GM21737 (cell line): ENCODE results near the gene BMP8B.

Experiments
- ATAC-seq: cut with Tn5 transposase; IDR thresholded peaks from one replicate; pipeline ENCODE4 v1.9.1; 2021; ENCODE audit warnings: mild to moderate bottlenecking, moderate library complexity; ENCODE audit not compliant: unreplicated experiment

Gene BMP8B

GRCh38 chr1:39727932-39728317, 60.7 kb downstream of the BMP8B start:
- no peak for ATAC-seq

GRCh38 chr1:39727221-39727931, 61.3 kb downstream of the BMP8B start:
- no peak for ATAC-seq

GRCh38 chr1:39726600-39726999, 62.1 kb downstream of the BMP8B start:
- no peak for ATAC-seq

- no peak for ATAC-seq
Measured at GRCh38 chr1:39722495-39722894, 66.2 kb downstream of the BMP8B start.

GRCh38 chr1:39721664-39722063, 67.0 kb downstream of the BMP8B start:
- ATAC-seq = no peak

- no peak for ATAC-seq
Measured at GRCh38 chr1:39720094-39720999, 68.3 kb downstream of the BMP8B start.

GRCh38 chr1:39717809-39718208, 70.9 kb downstream of the BMP8B start:
- ATAC-seq = no peak

- ATAC-seq = no peak
Measured at GRCh38 chr1:39713557-39713956, 75.1 kb downstream of the BMP8B start.

- no peak for ATAC-seq
Measured at GRCh38 chr1:39711966-39712340, 76.7 kb downstream of the BMP8B start.

- no peak for ATAC-seq
Measured at GRCh38 chr1:39711104-39711965, 77.3 kb downstream of the BMP8B start.

GRCh38 chr1:39707506-39707905, 81.2 kb downstream of the BMP8B start:
- no peak for ATAC-seq
